HT-29 (cell line): Measurements from ENCODE around the gene DSTYK. TPM values are rescaled to one million over a fixed set of nuclear protein-coding genes. Genes with fewer than 3 reads are reported as not detected.
"Not testable (repeated sequence)": the region's sequence is repeated elsewhere in the genome, so short reads cannot be mapped to it uniquely, and the experiment has no call there.

Experiments used
- DNase-seq: peaks from one replicate; pipeline ENCODE4 v3.0.0-alpha.2; 2015; ENCODE audit warnings: low spot score
- total RNA-seq: library from RNA; depleted of rRNA; stranded (reverse); fragments of >200 nt; shearing (Covaris generic); gene quantifications from 2 replicates; pipeline ENCODE4 v1.2.3, GENCODE V29; 2014

Gene DSTYK
- total RNA-seq, 1 experiment from 2014 or later = 1.7 TPM

GRCh38 chr1:205220421-205220820, 8.9 kb upstream of the DSTYK start:
- no peak for DNase-seq

DNA sequence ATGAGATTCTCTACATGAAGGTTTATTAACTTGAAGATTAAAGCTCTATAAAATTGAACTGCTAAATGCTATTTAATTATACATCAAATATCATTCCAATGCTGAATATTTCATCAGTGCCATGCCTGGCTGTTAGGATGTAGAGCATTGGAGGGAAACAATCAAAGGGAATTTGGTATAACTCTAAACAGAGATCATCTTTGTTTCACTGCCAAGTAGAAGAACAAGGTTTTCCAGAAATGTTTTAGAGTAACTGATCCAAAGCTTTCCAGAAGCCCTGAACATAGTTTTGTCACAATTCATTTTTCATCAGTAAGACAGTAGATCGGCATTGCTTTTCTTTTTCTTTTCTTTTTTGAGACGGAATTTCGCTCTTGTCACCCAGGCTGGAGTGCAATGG, 5.9 kb upstream of the DSTYK start:
- DNase-seq = no peak

DNA sequence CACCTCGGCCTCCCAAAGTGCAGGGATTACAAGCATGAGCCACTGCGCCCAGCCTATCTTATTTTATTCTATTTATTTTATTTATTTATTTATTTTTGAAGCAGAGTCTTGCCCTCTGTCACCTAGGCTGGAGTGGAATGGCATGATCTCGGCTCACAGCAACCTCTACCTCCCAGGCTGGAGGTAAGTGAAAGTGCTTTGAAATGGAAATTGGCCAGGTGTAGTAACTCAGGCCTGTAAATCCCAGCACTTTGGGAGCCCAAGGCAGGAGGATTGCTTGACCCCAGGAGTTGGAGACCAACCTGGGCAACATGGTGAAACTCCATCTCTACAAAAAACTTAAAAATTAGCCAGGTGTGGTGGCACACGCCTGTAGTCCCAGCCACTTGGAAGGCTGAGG, 5.1 kb upstream of the DSTYK start:
- DNase-seq = no peak

GRCh38 chr1:205214756-205215155, 3.3 kb upstream of the DSTYK start:
- no peak for DNase-seq

- no peak for DNase-seq
Observed at GRCh38 chr1:205211839-205212536, 486 bp upstream of the DSTYK start.

- peak; percentile 14 for DNase-seq
Observed at GRCh38 chr1:205210756-205211168, 740 bp downstream of the DSTYK start.

- no peak for DNase-seq
Observed at GRCh38 chr1:205208811-205209210, 2.7 kb downstream of the DSTYK start.

GRCh38 chr1:205205055-205205454, 6.4 kb downstream of the DSTYK start:
- no peak for DNase-seq

DNA sequence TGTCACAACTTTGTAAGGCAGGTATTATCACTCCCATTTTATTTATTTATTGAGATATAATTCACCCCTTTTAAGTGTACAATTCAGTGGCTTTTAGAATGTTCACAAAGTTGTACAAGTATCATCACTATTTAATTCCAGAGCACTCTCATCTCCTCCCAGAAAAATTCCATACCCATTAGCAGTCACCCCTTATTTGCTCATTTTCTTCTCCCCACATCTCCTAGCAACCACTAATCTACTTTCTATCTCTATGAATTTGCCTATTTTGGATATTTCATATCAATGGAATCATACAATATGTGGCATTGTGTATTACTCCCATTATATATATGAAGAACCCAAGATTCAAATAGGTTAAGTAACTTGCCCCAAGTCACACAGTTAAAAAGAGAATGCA, 7.0 kb downstream of the DSTYK start:
- no peak for DNase-seq

DNA sequence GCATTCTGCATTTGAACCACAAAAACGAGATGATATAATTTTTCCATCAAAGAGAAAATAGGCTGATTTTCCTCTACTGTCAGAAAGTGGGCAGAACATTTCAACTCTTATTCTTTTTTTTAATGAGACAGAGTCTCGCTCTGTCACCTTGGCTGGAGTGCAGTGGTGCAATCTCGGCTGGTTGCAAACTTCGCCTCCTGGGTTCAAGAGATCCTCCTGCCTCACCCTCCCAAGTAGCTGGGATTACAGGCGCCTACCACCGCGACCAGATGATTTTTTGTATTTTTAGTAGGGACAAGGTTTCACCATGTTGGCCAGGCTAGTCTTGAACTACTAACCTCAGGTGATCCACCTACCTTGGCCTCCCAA, 11.6 kb downstream of the DSTYK start:
- no peak for DNase-seq

DNA sequence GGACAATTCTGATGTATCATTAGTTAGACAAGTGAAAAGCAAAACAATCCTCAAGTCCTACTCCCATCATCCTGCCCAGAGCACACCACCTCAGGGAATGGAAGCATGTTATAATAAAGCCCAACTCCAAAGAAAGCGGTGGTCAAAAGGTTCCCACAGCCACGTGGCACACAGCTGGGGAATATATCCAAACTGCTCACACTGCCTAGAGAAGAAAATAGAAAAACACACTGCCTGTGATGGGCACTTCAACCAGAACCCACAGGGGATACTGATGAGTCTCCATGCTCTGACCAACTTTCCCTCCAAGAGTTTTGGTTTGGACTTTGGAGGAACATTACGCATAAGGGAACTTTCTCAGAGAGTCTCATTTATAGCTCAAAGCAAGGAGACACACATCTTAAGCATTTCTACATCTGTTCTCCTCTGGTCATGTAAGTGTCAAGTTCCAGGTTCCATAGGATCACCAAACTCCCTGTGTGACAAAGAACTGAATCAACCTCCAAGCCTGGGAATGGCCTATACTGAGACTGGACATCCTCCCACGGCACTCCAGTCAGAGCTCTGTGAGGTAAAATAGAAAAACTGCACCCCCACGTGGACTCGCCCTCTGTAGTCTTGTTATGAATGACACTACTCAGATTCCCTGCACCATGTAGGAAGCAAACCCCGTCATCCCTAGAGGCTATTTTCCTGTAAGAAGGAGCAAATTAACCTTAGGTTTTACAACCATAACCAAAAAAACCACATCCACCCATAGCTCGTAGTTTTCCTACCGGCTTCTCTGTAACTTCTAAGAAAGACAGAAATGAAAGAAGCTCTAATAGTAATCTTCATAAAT, 12.2 kb downstream of the DSTYK start:
- no peak for DNase-seq

- DNase-seq = no peak
Observed at GRCh38 chr1:205192287-205192686, 19.2 kb downstream of the DSTYK start.

GRCh38 chr1:205191622-205192021, 19.9 kb downstream of the DSTYK start:
- no peak for DNase-seq

DNA sequence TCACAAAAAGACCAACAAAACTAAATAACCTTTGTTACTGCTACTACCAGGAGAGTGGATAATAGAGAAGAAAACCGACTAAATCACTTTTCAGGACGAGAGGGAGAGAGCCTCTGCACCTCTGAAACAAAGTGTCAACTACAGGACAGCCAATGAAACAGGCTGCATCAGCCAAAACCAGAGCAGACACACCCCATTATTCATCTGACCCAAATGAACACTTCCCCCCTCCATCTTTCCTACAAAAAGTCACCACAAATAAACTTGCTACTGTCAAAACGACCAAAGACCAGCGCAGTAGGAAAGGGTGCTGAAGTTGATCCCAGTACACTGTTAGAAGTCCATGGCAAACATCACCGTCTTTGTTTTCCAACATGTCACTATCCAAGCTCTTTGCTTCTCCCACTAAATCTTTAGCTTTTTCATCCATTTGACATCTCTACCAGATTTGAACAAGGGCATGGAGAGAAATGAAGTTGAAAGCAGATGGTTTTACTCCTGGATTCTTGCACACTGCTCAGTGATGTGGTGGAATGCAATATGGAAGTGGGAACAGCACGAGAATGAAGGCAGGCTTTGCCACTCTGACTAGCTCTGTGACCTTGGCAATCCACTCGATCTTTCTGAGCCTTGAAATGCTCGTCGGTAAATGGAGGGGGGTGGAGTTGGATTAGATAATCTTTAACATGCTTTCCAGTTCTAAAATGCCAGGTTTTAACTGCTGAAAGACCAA, 20.5 kb downstream of the DSTYK start:
- DNase-seq = no peak

GRCh38 chr1:205189131-205189530, 22.4 kb downstream of the DSTYK start:
- DNase-seq = no peak

DNA sequence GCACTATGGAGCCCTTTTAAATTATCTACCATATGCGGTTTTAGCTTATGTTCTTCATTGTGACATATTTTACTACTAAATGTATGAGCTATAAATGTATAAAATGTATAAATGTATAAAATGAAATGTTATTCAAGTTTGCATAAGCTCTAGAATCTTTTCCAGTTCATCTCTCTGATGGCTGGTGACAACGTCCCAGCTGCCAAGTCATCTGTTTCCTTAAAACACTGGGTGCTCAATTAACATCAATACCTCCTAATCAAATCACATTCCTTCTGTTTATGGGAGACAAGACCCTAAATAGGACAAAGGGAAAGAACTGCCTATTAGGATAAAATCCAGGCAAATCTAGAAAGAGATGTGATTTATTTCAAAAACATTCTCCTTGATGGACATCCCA, 22.9 kb downstream of the DSTYK start:
- DNase-seq = no peak

DNA sequence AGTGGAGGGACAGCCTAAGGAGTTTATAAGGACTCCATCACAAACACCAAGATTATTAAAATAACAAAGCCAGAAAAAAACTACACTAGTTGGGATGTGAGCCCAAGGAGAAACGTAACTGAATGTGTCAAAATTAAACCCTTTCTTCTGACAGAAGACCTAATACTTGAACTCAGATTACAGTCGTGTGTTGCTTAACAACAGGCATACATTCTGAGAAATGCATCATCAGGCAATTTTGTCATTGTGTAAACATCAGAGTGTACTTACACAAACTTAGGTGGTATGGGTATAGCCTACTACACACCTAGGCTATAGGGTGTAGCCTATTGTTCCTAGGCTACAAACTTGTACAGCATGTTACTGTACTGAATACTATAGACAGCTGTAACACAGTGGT, 23.4 kb downstream of the DSTYK start:
- DNase-seq = no peak

GRCh38 chr1:205187420-205187819, 24.1 kb downstream of the DSTYK start:
- no peak for DNase-seq

DNA sequence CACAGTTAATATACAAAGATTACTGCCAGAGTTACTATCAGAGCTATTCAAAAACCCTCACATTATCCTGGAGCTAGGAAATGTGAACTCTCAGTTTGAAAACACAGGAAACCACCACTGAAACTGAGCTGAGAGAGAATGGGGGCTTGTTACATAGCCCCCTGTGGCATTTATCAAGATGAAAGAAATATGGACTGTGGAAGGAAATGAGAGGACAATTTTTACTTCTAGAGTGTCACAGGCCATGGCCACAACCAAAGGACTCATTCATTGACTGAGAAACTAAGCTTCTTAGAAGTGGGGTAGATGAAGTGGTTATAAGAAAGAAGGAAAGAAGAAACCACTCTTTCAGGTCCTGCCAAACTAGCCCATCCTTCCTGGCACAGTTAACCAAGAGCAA, 25.3 kb downstream of the DSTYK start:
- no peak for DNase-seq

DNA sequence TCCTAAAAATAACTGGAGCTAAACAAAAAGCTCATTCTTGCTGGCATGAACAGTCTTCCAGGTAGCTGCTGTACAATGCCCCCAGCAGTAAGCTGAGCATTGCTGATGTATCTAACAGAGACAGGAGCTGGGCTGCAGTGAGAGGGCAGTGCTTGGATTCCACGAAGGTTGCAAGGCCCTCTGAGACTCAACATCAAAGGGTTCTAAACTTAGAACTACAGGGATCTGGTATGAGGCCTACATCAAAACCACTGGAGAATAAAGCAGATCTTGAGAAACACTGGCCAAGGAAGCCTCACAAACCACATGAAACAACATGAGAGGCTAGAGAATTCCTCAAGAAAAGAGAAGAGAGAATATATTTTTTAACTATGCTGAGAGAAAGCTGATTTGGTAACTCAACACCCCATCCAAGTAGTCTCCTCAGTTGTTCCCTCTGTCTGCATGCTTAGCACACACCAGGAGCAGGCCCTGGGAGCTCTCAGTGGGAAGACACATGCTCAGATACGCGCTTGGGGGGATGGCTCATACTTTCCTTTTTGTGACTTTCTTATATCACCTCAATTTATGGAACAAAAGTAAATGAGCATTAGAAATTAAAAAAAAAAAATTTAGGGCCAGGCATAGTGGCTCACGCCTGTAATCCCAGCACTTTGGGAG, 27.7 kb downstream of the DSTYK start:
- DNase-seq = no peak

DNA sequence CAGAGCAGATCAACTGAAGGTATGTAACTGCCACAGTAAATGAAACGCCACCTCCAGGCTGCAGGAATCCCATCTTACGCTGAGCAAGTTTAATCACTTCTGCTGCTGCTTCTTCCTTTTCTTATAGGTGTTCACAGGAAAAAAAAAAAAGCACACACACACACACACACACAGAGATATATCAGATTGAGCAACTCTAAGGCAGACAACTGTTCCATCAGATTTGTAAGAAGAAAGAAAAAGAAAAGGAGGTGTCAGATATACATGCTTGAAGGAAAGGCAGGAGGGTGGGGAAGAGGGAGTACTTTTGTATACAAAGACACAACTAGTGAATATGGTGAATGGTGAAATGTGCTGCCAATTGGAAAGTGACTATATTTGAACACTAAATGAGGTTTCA, 28.6 kb downstream of the DSTYK start:
- DNase-seq = no peak

DNA sequence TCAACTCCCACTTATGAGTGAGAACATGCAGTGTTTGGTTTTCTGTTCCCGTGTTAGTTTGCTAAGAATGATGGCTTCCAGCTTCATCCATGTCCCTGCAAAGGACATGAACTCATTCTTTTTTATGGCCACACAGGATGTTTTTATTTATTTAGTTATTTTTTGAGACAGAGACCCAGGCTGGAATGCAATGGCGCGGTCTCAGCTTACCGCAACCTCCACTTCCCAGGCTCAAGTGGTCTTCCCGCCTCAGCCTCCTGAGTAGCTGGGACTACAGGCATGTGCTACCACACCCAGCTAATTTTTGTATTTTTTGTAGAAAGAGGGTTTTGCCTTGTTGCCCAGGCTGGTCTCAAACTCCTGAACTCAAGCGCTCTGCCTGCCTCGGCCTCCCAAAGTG, 31.2 kb downstream of the DSTYK start:
- DNase-seq = not testable (repeated sequence)
